Thyroid gland (tissue), 4 donors: Measurements from ENCODE around the gene CNFN. TPM values are rescaled to one million over a fixed set of nuclear protein-coding genes. Genes with fewer than 3 reads are reported as not detected.
A peak's percentile ranks its signal among the peaks of the same experiment; 100 is the strongest.

ENCODE experiments used
- DNase-seq, 2 donors: peaks; one replicate each; pipeline ENCODE4 v3.0.0-alpha.2; 2019
- H3K27ac ChIP-seq, 3 donors: fragments of 200-600 bp; sonication (generic); 1 replicate in 2 of 3; 2 replicates in 1 of 3; pipeline ENCODE4 v1.5.1; 2016 to 2019; ENCODE audit warnings: mild to moderate bottlenecking in 1 of 3, moderate library complexity in 1 of 3
- H3K27me3 ChIP-seq: fragments of 200-600 bp; sonication (generic); one replicate; pipeline ENCODE4 v1.5.1; 2019
- H3K36me3 ChIP-seq, 2 donors: fragments of 200-600 bp; sonication (generic); one replicate each; pipeline ENCODE4 v1.5.1; 2016 to 2019
- H3K4me1 ChIP-seq, 2 donors: fragments of 200-600 bp; sonication (generic); one replicate each; pipeline ENCODE4 v1.5.1; 2017 to 2019
- H3K4me3 ChIP-seq, 3 donors: fragments of 200-600 bp; sonication (generic); replicated peaks in 1 of 3; 1 replicate in 2 of 3; 2 replicates in 1 of 3; pipeline ENCODE4 v1.5.1; 2016; ENCODE audit warnings: mild to moderate bottlenecking in 1 of 3
- H3K9me3 ChIP-seq: fragments of 200-600 bp; sonication (generic); one replicate; pipeline ENCODE4 v1.5.1; 2017
- CTCF ChIP-seq, 6 experiments: fragments of 200-600 bp in 3 of 6; fragments of 450-650 bp in 3 of 6; sonication (generic) in 3 of 6; IDR thresholded peaks; one replicate each; pipeline ENCODE4 v1.5.1; 2016 to 2019; ENCODE audit warnings: antibody characterized with exemption in 6 of 6, mild to moderate bottlenecking in 2 of 6, inconsistent platforms in 1 of 6, moderate library complexity in 1 of 6
- POLR2A ChIP-seq, 2 donors: fragments of 450-650 bp; IDR thresholded peaks; one replicate each; pipeline ENCODE4 v1.6.1; 2017; ENCODE audit warnings: antibody characterized with exemption in 2 of 2, mild to moderate bottlenecking in 2 of 2, moderate library complexity in 1 of 2
- WGBS, 2 donors: methylation state at CpG; one replicate each; pipeline ENCODE4 v1.1.5; 2017; 5-methylcytosine and 5-hydroxymethylcytosine counted together
- intact Hi-C: fragments of 100-400 bp; cut with DNase I; formaldehyde crosslinking; loops from one replicate; pipeline ENCODE4 v1.15.1; 2023
- total RNA-seq, 4 donors: library from RNA; depleted of rRNA; stranded (reverse); fragments of >200 nt; gene quantifications; one replicate each; pipeline ENCODE4 v1.2.3, GENCODE V29; 2016

The CNFN gene, protein sequence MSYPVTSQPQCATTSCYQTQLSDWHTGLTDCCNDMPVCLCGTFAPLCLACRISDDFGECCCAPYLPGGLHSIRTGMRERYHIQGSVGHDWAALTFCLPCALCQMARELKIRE
- 1 to 10 TPM in 1 of 4 donors, not detected in 3; 1.0 TPM for total RNA-seq

DNA sequence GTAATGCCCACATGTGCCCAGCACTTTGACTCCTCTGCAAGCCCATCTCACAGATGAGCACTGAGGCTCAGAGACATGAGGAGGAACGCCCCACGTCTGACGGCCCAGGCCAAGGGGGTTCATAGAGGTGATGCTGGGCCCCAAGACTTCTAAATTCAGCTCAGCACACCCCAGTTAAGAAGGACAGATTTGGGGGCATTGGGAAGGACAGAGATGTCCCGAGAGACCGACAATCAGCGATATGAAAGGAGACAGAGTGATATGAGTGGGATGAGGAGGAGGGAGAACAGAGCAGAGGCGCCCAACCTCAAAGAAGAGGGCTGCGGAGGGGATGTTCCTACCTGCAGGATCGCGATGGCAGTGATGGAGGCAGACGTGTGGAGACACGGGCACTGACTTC lies at the start of gene CNFN:
Gene CNFN (minus strand): TSS at position 399 of the 400 bp plus-strand sequence. CDS start 1,260 bp downstream, outside the sequence.
- H3K4me1 ChIP-seq, result peaks cover 6 to 9% of the 10 kb centered on the region in 2 donors
- no peak for TF ChIP-seq POLR2A (IDR thresholded peaks at IDR 0.05)
- no peak for TF ChIP-seq CTCF (IDR thresholded peaks at IDR 0.05)
- H3K4me3 ChIP-seq, result no peak within 1 kb of the TSS
- no peaks in the 10 kb centered on the region for H3K9me3 ChIP-seq
- WGBS, 2 donors, result 51 to 55% methylated on average over 12 of the region's 12 CpGs
- intact Hi-C loops, result no loop called here
- no peaks in the 10 kb centered on the region for H3K36me3 ChIP-seq
- no peak for DNase-seq
- H3K27me3 ChIP-seq, result no peaks in the 10 kb centered on the region
- no peak within 1 kb of the TSS for H3K27ac ChIP-seq

DNA sequence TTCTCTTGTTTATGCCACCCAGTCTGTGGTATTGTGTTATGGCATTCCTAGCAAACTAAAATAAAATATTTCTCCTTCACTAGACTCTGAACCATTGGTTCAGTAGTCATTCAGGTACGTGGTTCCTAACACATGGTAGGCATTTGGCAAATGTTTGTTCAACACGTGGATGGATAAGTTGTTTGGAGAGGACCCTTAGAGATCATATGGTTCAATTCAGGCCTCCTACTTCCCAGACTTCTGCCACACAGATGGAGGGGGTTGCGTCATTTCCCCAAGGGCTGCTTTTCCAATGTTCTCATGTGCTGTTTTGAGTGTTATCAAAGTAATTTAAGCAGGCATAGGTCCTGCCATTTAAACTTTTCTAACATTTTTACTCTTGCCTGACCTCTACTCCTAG lies 45.9 kb upstream of the CNFN start:
- Histone ChIP-seq H3K9me3 (no peaks in the 10 kb centered on the region), H3K27me3 (no peaks in the 10 kb centered on the region), H3K4me3 (no peak overlapping the region), H3K27ac (peak overlapping the region; percentile 11 to 38 (median 20)), H3K36me3 (no peaks in the 10 kb centered on the region), H3K4me1 (peaks cover 0 to 18% of the 10 kb centered on the region in 2 donors)
- no peak for TF ChIP-seq CTCF (IDR thresholded peaks at IDR 0.05)
- no peak for TF ChIP-seq POLR2A (IDR thresholded peaks at IDR 0.05)
- DNase-seq, result peak; percentile 52 to 57
- 19 to 31% methylated on average over 3 of the region's 3 CpGs for WGBS, 2 donors
- intact Hi-C loops, result no loop called here

- peak overlapping the region in 2 of 3 donors; percentile 20 to 38 for H3K27ac ChIP-seq
- no peaks in the 10 kb centered on the region for H3K27me3 ChIP-seq
- H3K36me3 ChIP-seq, result no peaks in the 10 kb centered on the region
- no peak overlapping the region for H3K4me3 ChIP-seq
- intact Hi-C loops, result no loop called here
- no peak for TF ChIP-seq CTCF (IDR thresholded peaks at IDR 0.05)
- TF ChIP-seq POLR2A (IDR thresholded peaks at IDR 0.05), result no peak
- H3K9me3 ChIP-seq, result no peaks in the 10 kb centered on the region
- WGBS, 2 donors, result 90 to 92% methylated on average over 6 of the region's 6 CpGs
- no peak for DNase-seq
- H3K4me1 ChIP-seq, result peaks cover 0 to 13% of the 10 kb centered on the region in 2 donors
Observed at GRCh38 chr19:42435316-42435715, 45.2 kb upstream of the CNFN start.

- Histone ChIP-seq H3K27me3 (no peaks in the 10 kb centered on the region), H3K4me3 (no peak overlapping the region), H3K9me3 (no peaks in the 10 kb centered on the region), H3K4me1 (peaks cover 0 to 10% of the 10 kb centered on the region in 2 donors), H3K27ac (peak overlapping the region in 2 of 3 donors; percentile 24 to 56), H3K36me3 (no peaks in the 10 kb centered on the region)
- peak in 5 of 6 experiments; percentile 26 to 56 (median 40) for TF ChIP-seq CTCF (IDR thresholded peaks at IDR 0.05)
- TF ChIP-seq POLR2A (IDR thresholded peaks at IDR 0.05), result no peak
- intact Hi-C loops, result no loop called here
- DNase-seq, result peak; percentile 69 to 75
- WGBS, 2 donors, result 34 to 40% methylated on average over 9 of the region's 9 CpGs
Observed at GRCh38 chr19:42433503-42434260, 43.6 kb upstream of the CNFN start.

GRCh38 chr19:42431486-42431885 lies 41.4 kb upstream of the CNFN start:
- no peaks in the 10 kb centered on the region for H3K36me3 ChIP-seq
- H3K27ac ChIP-seq, result no peak overlapping the region
- H3K4me3 ChIP-seq, result no peak overlapping the region
- H3K4me1 ChIP-seq, result peaks cover 0 to 10% of the 10 kb centered on the region in 2 donors
- WGBS, 2 donors, result 93% methylated on average over 1 of the region's 1 CpG
- DNase-seq, result no peak
- H3K27me3 ChIP-seq, result no peaks in the 10 kb centered on the region
- no peaks in the 10 kb centered on the region for H3K9me3 ChIP-seq
- intact Hi-C loops, result no loop called here
- TF ChIP-seq CTCF (IDR thresholded peaks at IDR 0.05), result no peak
- TF ChIP-seq POLR2A (IDR thresholded peaks at IDR 0.05), result no peak
